MV-4-11 (cell line): ENCODE measurements around the gene IQCH.

Experiments used
- DNase-seq: peaks from one replicate; lab custom pipeline; 2025; lab: John Stamatoyannopoulos, UW

Gene IQCH

GRCh38 chr15:67505675-67506572 is 251.3 kb downstream of the IQCH start:
- peak; percentile 87 for DNase-seq

- peak; percentile 59 for DNase-seq
Observed at GRCh38 chr15:67506775-67507747, 252.5 kb downstream of the IQCH start.

GRCh38 chr15:67508407-67508806 is 253.8 kb downstream of the IQCH start:
- DNase-seq: no peak

- DNase-seq: peak; percentile 37
Observed at GRCh38 chr15:67509918-67510317, 255.3 kb downstream of the IQCH start.

- DNase-seq: no peak
Observed at GRCh38 chr15:67510597-67511190, 256.1 kb downstream of the IQCH start.

- DNase-seq: no peak
Observed at GRCh38 chr15:67511606-67512005, 257.0 kb downstream of the IQCH start.

- DNase-seq: no peak
Observed at GRCh38 chr15:67512140-67512539, 257.6 kb downstream of the IQCH start.

GRCh38 chr15:67512933-67513714 is 258.5 kb downstream of the IQCH start:
- DNase-seq: no peak

GRCh38 chr15:67515090-67515489 is 260.5 kb downstream of the IQCH start:
- no peak for DNase-seq

GRCh38 chr15:67515557-67515956 is 261.0 kb downstream of the IQCH start:
- DNase-seq: no peak

GRCh38 chr15:67520321-67521028 is 265.9 kb downstream of the IQCH start:
- peak; percentile 71 for DNase-seq

- DNase-seq: peak; percentile 71
Observed at GRCh38 chr15:67521029-67521782, 266.6 kb downstream of the IQCH start, which contains the start of gene C15orf61. Gene C15orf61 (plus strand): TSS chr15:67521131. CDS start chr15:67521249, 118 bp downstream.

GRCh38 chr15:67521783-67522568 is 267.4 kb downstream of the IQCH start:
- DNase-seq: peak; percentile 34

- DNase-seq: no peak
Observed at GRCh38 chr15:67523330-67523729, 268.7 kb downstream of the IQCH start.

GRCh38 chr15:67524235-67524634 is 269.6 kb downstream of the IQCH start:
- DNase-seq: no peak

GRCh38 chr15:67528513-67528912 is 273.9 kb downstream of the IQCH start:
- no peak for DNase-seq

- no peak for DNase-seq
Observed at GRCh38 chr15:67531379-67531914, 276.9 kb downstream of the IQCH start.

GRCh38 chr15:67533873-67534272 is 279.3 kb downstream of the IQCH start:
- DNase-seq: no peak

GRCh38 chr15:67534360-67534759 is 279.8 kb downstream of the IQCH start:
- DNase-seq: no peak
